ENCODE data around the gene POLD1.
"Not testable (repeated sequence)": the region's sequence is repeated elsewhere in the genome, so short reads cannot be mapped to it uniquely, and the experiment has no call there.

Gene POLD1

DNA sequence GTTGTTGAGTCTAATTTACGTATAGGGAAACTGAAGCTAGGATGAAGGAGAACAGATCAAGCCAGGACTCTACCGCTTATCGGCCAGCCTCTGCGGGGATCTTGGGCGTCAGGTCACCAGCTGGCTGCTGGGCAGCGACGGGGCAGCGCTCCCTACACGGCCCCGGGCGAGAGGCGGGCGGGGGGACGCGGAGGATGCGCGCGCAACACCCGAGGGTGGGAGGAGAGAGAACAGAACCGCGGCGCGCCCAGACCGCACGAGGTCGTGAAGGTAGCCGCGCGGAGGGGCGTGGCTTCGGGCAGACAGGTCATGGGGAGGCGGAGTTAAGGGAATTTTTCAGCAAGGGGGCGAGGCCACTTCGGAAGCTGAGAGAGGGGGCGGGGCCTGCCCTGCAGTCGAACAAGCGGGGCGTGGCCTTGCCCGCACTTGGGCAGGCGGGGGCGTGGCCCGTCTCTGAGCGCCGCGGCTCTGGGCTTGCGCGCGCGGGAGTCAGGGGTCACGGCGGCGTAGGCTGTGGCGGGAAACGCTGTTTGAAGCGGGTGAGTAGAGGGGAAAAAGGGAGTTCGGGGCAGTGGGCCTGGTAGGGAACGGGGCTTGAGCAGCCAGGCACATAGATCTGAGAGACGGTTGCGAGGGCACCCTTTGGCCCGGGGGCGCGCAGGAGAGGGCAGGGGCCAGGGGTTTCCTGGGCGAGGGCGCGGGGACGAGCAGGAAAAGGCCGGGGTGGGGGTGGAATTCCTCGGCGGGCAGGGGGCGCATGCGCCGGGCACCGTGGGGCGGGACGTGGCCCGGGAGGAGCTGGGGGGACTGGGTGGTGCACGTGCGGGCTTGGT lies at the start of gene POLD1:
Gene POLD1 (plus strand): TSS at position 496 of the 833 bp plus-strand sequence. CDS start 14,505 bp downstream, outside the sequence.
- DNase-seq, result peak; percentile 97 to 99 (median 99)

DNA sequence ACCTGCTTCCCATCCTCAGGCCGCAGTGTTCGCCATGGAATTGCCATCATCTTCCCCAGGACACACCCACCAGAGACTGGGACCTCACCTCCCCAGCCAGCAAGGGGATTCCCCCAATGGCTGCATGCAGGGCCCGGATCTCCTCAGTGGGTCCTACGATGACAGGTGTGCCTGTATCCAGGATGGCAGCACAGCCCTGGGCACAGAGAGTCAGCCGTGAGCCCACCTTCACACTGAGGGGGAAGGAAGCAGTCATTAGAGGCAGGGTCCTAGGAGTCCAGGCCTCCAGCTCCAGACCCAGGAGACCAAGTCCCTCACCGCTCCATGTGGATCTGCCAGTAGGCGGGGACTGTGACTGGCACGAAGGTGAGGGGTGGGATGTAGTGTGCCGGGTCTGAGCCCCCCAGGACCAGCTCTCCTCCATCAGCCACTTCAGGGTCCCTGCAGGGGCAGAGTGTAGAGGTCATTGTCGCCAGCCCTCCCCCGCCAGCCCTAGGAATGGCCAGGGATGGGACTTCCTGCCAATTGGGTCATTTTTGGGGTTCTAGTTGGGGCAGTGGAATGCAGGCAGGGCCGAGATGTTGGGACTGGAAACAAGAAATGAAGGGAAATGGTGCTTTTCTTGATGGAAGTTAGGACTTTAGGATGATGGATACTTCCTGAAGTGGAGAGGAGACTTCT lies 49.3 kb upstream of the POLD1 start:
- no peak for DNase-seq

GRCh38 chr19:50337031-50337430 lies 47.1 kb upstream of the POLD1 start:
- DNase-seq, result not testable (repeated sequence)

- no peak for DNase-seq
These were observed 43.8 kb upstream of the POLD1 start for GRCh38 chr19:50340331-50340730.

DNA sequence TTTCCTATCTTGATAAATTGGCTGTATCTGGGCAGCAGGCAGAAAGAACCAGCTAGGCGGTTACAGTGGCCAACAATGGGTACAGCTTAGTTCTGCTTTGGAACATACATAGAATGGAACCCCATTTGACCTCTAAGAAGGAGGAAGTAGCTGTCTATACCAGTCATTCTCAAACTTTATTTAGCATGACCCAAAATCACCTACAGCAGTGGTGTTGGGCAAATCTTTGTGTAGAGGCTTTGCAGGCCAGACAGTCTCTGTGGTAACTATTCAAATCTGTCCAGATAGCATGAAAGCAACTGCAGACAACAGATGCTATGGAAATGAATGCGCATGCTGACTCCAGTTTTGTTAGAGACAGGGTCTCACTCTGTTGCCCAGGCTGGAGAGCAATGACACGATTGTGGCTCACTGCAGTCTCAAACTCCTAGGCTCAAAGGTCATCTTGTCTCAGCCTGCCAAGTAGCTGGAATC lies 43.0 kb upstream of the POLD1 start:
- DNase-seq, result no peak

GRCh38 chr19:50344661-50345318 lies 39.4 kb upstream of the POLD1 start:
- DNase-seq, result no peak

- not testable (repeated sequence) for DNase-seq
These were observed 37.0 kb upstream of the POLD1 start for GRCh38 chr19:50347089-50347581.

DNA sequence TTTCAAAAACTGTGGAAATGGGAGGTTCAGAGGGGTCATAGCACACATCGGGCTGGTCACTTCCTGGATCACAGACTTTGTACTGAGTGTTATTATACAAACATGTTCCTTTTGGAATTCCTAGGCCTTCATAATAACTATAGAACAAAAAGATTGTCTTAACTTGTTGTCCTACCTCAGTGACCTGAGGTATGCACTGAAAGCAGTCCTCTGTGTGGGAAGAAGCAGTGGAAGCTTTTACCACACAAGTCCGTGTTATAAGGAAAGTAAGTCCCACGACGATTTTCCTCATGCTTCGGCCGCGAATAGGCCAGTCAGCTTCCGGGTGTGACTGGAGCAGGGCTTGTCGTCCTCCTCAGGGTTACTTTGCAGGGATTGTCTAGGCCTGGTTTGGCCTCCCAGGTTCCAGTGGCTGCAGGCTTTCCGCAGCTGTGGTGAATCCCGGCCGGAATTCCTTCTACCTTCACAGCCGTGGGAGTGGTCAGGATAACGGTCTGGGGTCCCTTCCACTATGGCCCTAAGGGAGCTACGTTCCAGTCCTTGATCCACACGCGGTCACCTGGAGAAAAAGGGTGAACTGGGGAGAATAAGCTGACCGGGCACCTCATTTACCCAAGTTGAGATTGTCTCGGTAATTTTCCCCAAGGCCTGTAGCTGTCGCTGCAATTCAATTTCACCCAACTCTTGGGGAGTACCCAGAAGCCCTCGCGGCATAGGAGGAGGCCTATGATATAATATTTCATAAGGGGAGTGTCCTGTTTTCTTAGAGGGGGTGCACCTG lies 34.7 kb upstream of the POLD1 start:
- DNase-seq, result no peak

DNA sequence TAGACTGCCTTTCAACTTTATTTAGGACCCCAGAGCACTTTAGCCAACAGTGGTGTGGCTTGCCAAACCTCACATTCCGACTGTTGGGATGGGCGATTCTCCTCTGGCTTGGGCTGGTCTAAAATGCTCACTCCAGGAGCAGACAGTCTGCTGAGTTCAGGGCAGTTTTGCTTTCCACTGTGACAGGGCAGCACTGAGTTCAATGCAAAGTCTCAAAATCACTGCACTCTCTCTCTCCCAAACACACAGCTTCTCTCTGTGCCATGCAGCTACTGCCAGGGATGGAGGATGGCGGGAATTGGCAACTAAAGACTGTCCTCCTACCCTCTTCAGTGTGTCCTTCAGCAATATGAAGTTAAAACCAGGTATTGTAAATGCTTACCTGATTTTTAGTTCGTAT lies 31.9 kb upstream of the POLD1 start:
- no peak for DNase-seq

DNA sequence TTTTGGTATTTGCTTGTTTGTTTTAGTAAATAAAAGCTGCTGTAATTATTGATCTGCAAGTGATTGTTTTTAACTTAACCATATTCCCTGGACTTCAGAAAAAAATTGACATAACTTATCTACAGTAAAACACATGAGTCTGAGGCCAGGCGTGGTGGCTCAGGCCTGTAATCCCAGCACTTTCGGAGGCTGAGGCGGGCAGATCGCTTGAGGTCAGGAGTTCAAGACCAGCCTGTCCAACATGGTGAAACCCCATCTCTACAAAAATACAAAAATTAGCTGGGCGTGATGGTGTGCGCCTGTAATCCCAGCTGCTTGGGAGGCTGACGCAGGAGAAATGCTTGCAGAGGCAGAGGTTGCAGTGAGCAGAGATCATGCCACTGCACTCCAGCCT lies 30.7 kb upstream of the POLD1 start:
- DNase-seq, result not testable (repeated sequence)

DNA sequence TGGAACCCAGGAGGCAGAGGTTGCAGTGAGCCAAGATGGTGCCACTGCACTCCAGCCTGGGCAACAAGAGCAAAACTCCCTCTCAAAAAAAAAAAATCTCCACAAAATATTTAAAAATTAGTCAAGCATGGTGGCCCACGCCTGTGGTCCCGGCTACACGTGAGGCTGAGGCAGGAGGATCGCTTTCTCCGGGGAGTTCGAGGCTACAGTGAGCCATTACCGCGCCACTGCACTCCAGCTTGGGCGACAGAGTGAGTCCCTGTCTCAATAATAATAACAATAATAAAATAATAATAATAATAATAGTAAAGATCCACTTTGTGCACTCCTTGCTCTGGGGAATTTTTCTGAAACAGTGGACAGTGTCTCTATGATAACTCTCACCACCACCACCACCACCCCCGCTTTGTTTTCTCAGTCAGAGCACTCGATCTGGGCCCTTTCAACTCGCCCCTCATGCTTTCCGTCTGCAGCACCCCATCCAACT lies 27.4 kb upstream of the POLD1 start:
- DNase-seq, result no peak

- DNase-seq, result peak; percentile 79 to 88 (median 85)
These were observed 26.7 kb upstream of the POLD1 start for GRCh38 chr19:50357178-50358100.

DNA sequence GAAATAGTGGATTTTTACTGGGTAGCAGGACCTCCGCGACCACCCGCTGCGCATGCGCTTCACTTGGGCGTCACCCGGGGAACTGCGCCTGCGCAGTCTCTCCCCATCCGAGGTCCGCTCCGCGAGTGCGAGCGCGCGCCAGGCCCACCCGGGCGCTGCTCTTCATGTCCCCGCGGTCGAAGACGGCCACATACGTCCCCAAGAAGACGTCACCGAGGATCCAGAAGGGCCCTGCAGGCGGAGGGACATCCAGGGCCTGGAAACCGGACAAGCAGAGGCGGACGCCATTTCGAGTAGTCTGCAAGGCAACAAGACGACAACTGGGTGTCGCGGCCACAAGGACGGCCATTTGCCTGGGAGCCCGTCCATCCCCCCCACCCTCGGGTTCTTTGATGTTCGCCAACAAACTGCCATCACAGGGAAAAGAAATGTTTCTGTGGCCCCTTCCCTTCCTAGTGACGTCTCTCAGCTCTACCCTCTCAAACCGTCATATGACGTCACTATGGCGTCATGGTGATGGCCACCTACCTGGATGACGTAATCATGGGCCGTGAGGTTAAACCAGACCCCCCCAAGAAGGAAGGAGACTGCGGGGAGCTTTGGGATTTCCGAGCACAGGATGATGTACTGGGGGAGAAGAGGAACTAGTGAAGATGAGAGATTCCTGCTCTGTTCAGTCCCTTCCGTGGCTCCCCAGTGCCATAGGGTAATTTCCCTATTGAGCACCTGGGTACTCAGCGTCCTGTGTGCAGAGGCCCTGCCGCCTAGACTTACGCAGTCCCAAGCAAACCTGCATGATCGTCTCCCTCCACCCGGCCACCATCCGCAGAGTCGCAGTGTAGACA lies 25.4 kb upstream of the POLD1 start:
- peak; percentile 74 to 91 (median 84) for DNase-seq

DNA sequence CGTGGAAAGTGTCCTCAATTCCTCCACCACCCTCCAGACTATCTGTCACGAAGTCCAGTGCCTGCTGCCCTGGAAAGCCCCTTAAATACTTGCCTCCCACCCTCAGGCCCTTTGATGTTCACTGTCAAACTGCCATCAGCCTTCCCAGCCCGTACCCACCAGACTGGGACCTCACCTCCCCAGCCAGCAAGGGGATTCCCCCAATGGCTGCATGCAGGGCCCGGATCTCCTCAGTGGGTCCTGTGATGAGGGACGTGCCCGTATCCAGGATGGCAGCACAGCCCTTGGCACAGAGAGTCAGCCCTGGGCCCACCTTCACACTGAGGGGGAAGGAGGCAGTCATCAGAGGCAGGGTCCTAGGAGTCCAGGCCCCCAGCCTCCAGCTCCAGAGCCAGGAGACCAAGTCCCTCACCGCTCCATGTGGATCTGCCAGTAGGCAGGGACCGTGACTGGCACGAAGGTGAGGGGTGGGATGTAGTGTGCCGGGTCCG lies 24.8 kb upstream of the POLD1 start:
- no peak for DNase-seq

GRCh38 chr19:50361290-50362029 lies 22.7 kb upstream of the POLD1 start:
- no peak for DNase-seq

DNA sequence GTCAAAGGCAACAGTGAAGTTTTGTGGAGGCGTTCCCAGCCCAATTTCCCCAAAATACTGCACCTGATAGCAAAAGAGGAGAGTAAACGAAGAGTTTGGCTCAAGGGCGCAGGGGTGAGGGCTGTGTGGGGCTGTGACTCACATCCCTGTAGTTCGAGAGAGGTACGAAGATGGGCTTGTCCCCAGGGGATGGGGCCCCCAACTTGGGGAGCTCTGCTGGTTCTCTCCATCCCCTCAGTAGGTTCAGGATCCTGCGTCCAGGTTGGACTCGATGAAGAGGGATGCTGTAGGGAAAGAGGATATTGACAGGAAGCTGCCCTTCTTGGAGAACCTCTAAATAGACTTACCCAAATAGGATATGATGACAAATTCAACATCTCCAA lies 22.1 kb upstream of the POLD1 start:
- no peak for DNase-seq

- DNase-seq, result no peak
These were observed 21.3 kb upstream of the POLD1 start for GRCh38 chr19:50362656-50363424.
